ENCODE data around the gene RAVER1.

The RAVER1 gene

GRCh38 chr19:10317045-10317856 is 16.1 kb downstream of the RAVER1 start:
- no peak for DNase-seq

- no peak for DNase-seq
Measured at GRCh38 chr19:10316229-10317044, 16.9 kb downstream of the RAVER1 start.

- DNase-seq, result peak; percentile 94
Measured at GRCh38 chr19:10315335-10316214, 17.8 kb downstream of the RAVER1 start, which contains the start of gene FDX2. TSS of gene FDX2 (minus strand) at chr19:10316015. CDS start at chr19:10315996, 19 bp downstream.

GRCh38 chr19:10309423-10309822 is 23.9 kb downstream of the RAVER1 start, which contains the start of gene ZGLP1:
TSS of gene ZGLP1 (minus strand) at chr19:10309815.
- no peak for DNase-seq

GRCh38 chr19:10306327-10306726 is 27.0 kb downstream of the RAVER1 start:
- no peak for DNase-seq

GRCh38 chr19:10305139-10305806 is 28.1 kb downstream of the RAVER1 start:
- DNase-seq, result no peak

GRCh38 chr19:10299545-10300458 is 33.5 kb downstream of the RAVER1 start:
- no peak for DNase-seq

GRCh38 chr19:10295847-10296591 is 37.3 kb downstream of the RAVER1 start:
- DNase-seq, result no peak

- peak; percentile 62 for DNase-seq
Measured at GRCh38 chr19:10295305-10295846, 38.0 kb downstream of the RAVER1 start.

- DNase-seq, result no peak
Measured at GRCh38 chr19:10294368-10294697, 39.0 kb downstream of the RAVER1 start.

GRCh38 chr19:10293637-10294367 is 39.5 kb downstream of the RAVER1 start:
- no peak for DNase-seq

GRCh38 chr19:10292789-10293636 is 40.3 kb downstream of the RAVER1 start:
- DNase-seq, result no peak

GRCh38 chr19:10292206-10292788 is 41.0 kb downstream of the RAVER1 start:
- DNase-seq, result peak; percentile 71

GRCh38 chr19:10291554-10292205 is 41.6 kb downstream of the RAVER1 start:
- DNase-seq, result no peak

GRCh38 chr19:10290876-10291553 is 42.3 kb downstream of the RAVER1 start:
- DNase-seq, result no peak

- DNase-seq, result no peak
Measured at GRCh38 chr19:10290357-10290875, 42.9 kb downstream of the RAVER1 start.
